ENCODE results near the gene SARDH.
"Not testable (repeated sequence)": the region's sequence is repeated elsewhere in the genome, so short reads cannot be mapped to it uniquely, and the experiment has no call there.

Gene SARDH

GRCh38 chr9:133682818-133683585 is 55.1 kb downstream of the SARDH start:
- in situ Hi-C loops (cut with HindIII; ENCODE audit: low pct_unique_long_range_greater_than_20kb, low sequenced_read_pairs), result no loop called here
- no peak for TF ChIP-seq JUND (IDR thresholded peaks at IDR 0.05; ENCODE audit: low read depth)
- no peak for DNase-seq (ENCODE audit: low read depth in 1 of 2, low spot score in 1 of 2)

GRCh38 chr9:133681658-133682306 is 56.4 kb downstream of the SARDH start:
- in situ Hi-C loops (cut with HindIII; ENCODE audit: low pct_unique_long_range_greater_than_20kb, low sequenced_read_pairs), result no loop called here
- TF ChIP-seq JUND (IDR thresholded peaks at IDR 0.05; ENCODE audit: low read depth), result no peak
- no peak for DNase-seq (ENCODE audit: low read depth in 1 of 2, low spot score in 1 of 2)

GRCh38 chr9:133680976-133681657 is 57.0 kb downstream of the SARDH start:
- DNase-seq (ENCODE audit: low read depth in 1 of 2, low spot score in 1 of 2), result no peak
- no peak for TF ChIP-seq JUND (IDR thresholded peaks at IDR 0.05; ENCODE audit: low read depth)
- in situ Hi-C loops (cut with HindIII; ENCODE audit: low pct_unique_long_range_greater_than_20kb, low sequenced_read_pairs), result no loop called here

- in situ Hi-C loops (cut with HindIII; ENCODE audit: low pct_unique_long_range_greater_than_20kb, low sequenced_read_pairs), result no loop called here
- TF ChIP-seq JUND (IDR thresholded peaks at IDR 0.05; ENCODE audit: low read depth), result no peak
- DNase-seq (ENCODE audit: low read depth in 1 of 2, low spot score in 1 of 2), result no peak
These were observed 57.7 kb downstream of the SARDH start for GRCh38 chr9:133680250-133680975.

GRCh38 chr9:133679466-133680061 is 58.6 kb downstream of the SARDH start:
- no peak for DNase-seq (ENCODE audit: low read depth in 1 of 2, low spot score in 1 of 2)
- in situ Hi-C loops (cut with HindIII; ENCODE audit: low pct_unique_long_range_greater_than_20kb, low sequenced_read_pairs), result no loop called here
- no peak for TF ChIP-seq JUND (IDR thresholded peaks at IDR 0.05; ENCODE audit: low read depth)

GRCh38 chr9:133679056-133679455 is 59.1 kb downstream of the SARDH start:
- TF ChIP-seq JUND (IDR thresholded peaks at IDR 0.05; ENCODE audit: low read depth), result no peak
- no peak for DNase-seq (ENCODE audit: low read depth in 1 of 2, low spot score in 1 of 2)
- in situ Hi-C loops (cut with HindIII; ENCODE audit: low pct_unique_long_range_greater_than_20kb, low sequenced_read_pairs), result no loop called here

- no peak for TF ChIP-seq JUND (IDR thresholded peaks at IDR 0.05; ENCODE audit: low read depth)
- in situ Hi-C loops (cut with HindIII; ENCODE audit: low pct_unique_long_range_greater_than_20kb, low sequenced_read_pairs), result no loop called here
- DNase-seq (ENCODE audit: low read depth in 1 of 2, low spot score in 1 of 2), result no peak
These were observed 60.8 kb downstream of the SARDH start for GRCh38 chr9:133677126-133678010.

GRCh38 chr9:133676450-133676849 is 61.7 kb downstream of the SARDH start:
- in situ Hi-C loops (cut with HindIII; ENCODE audit: low pct_unique_long_range_greater_than_20kb, low sequenced_read_pairs), result no loop called here
- no peak for TF ChIP-seq JUND (IDR thresholded peaks at IDR 0.05; ENCODE audit: low read depth)
- no peak for DNase-seq (ENCODE audit: low read depth in 1 of 2, low spot score in 1 of 2)

GRCh38 chr9:133675796-133676195 is 62.4 kb downstream of the SARDH start:
- in situ Hi-C loops (cut with HindIII; ENCODE audit: low pct_unique_long_range_greater_than_20kb, low sequenced_read_pairs); DNase-seq (ENCODE audit: low read depth in 1 of 2, low spot score in 1 of 2): not testable (repeated sequence)

GRCh38 chr9:133674091-133674490 is 64.1 kb downstream of the SARDH start:
- in situ Hi-C loops (cut with HindIII; ENCODE audit: low pct_unique_long_range_greater_than_20kb, low sequenced_read_pairs), result no loop called here
- no peak for TF ChIP-seq JUND (IDR thresholded peaks at IDR 0.05; ENCODE audit: low read depth)
- no peak for DNase-seq (ENCODE audit: low read depth in 1 of 2, low spot score in 1 of 2)

- in situ Hi-C loops (cut with HindIII; ENCODE audit: low pct_unique_long_range_greater_than_20kb, low sequenced_read_pairs), result no loop called here
- no peak for DNase-seq (ENCODE audit: low read depth in 1 of 2, low spot score in 1 of 2)
- TF ChIP-seq JUND (IDR thresholded peaks at IDR 0.05; ENCODE audit: low read depth), result no peak
These were observed 64.9 kb downstream of the SARDH start for GRCh38 chr9:133673258-133673655.

Data from T47D (cell line).